DOHH2 (cell line): ENCODE measurements around the gene SCLT1.

Experiments used
- EZH2phosphoT487 ChIP-seq: fragments of 200-600 bp; sonication (generic); IDR thresholded peaks from 2 replicates; pipeline ENCODE4 v1.6.1; 2017; ENCODE audit warnings: borderline replicate concordance, mild to moderate bottlenecking, antibody characterized with exemption, low read length, moderate library complexity, mixed read lengths
- TF ChIP-seq, protein P1 (sequence below): fragments of 200-600 bp; sonication (generic); IDR thresholded peaks from one replicate; pipeline ENCODE4 v1.5.1; 2014; ENCODE audit warnings: antibody characterized with exemption, mild to moderate bottlenecking, low read depth, low read length; ENCODE audit not compliant: poor library complexity, severe bottlenecking

DNA sequence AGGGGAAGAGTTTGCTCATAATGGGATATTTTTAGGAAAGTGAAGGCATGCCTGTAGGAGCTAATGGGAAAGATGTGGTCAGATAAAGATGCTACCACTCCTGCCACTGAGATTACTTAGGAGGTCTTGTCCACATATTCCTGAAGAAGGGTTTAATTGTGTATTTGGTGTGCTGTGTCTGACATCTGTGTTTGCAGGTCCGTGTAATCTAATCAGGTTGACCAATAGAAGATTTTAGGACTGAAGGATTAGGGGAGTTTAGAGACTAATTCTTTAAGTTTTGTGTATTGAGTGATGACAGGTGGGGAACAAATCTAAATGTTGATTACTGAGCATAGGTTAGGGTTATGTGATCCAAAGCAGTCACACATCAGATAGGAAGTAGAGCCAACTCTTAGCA, 226.6 kb downstream of the SCLT1 start:
- TF ChIP-seq, protein P1, sequence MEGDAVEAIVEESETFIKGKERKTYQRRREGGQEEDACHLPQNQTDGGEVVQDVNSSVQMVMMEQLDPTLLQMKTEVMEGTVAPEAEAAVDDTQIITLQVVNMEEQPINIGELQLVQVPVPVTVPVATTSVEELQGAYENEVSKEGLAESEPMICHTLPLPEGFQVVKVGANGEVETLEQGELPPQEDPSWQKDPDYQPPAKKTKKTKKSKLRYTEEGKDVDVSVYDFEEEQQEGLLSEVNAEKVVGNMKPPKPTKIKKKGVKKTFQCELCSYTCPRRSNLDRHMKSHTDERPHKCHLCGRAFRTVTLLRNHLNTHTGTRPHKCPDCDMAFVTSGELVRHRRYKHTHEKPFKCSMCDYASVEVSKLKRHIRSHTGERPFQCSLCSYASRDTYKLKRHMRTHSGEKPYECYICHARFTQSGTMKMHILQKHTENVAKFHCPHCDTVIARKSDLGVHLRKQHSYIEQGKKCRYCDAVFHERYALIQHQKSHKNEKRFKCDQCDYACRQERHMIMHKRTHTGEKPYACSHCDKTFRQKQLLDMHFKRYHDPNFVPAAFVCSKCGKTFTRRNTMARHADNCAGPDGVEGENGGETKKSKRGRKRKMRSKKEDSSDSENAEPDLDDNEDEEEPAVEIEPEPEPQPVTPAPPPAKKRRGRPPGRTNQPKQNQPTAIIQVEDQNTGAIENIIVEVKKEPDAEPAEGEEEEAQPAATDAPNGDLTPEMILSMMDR, result no peak
- TF ChIP-seq EZH2phosphoT487, result no peak
